HG02938 (cell line): ENCODE measurements around the gene CATSPERD.

Experiments used
- ATAC-seq: cut with Tn5 transposase; IDR thresholded peaks from one replicate; pipeline ENCODE4 v1.9.1; 2021; ENCODE audit warnings: mild to moderate bottlenecking, moderate library complexity; ENCODE audit not compliant: unreplicated experiment

CATSPERD gene

GRCh38 chr19:5782945-5783919, 62.8 kb downstream of the CATSPERD start:
- no peak for ATAC-seq

- no peak for ATAC-seq
These were observed 64.2 kb downstream of the CATSPERD start, which contains the start of gene PRR22 for GRCh38 chr19:5784581-5785147. TSS of gene PRR22 (minus strand) at chr19:5784746. CDS start at chr19:5784660, 86 bp downstream.

- no peak for ATAC-seq
These were observed 65.0 kb downstream of the CATSPERD start for GRCh38 chr19:5785423-5785822.

- no peak for ATAC-seq
These were observed 66.4 kb downstream of the CATSPERD start for GRCh38 chr19:5786593-5787408.

GRCh38 chr19:5787409-5788182, 67.2 kb downstream of the CATSPERD start:
- no peak for ATAC-seq

GRCh38 chr19:5788422-5788821, 68.0 kb downstream of the CATSPERD start:
- no peak for ATAC-seq

GRCh38 chr19:5789351-5789761, 68.9 kb downstream of the CATSPERD start:
- ATAC-seq = no peak

GRCh38 chr19:5789886-5790558, 69.6 kb downstream of the CATSPERD start:
- no peak for ATAC-seq

- peak; percentile 83 for ATAC-seq
These were observed 70.4 kb downstream of the CATSPERD start, which contains the start of gene DUS3L for GRCh38 chr19:5790559-5791520. TSS of gene DUS3L (minus strand) at chr19:5791163. CDS start at chr19:5791141, 22 bp downstream.

GRCh38 chr19:5792224-5792623, 71.8 kb downstream of the CATSPERD start:
- ATAC-seq = no peak

GRCh38 chr19:5793188-5793587, 72.8 kb downstream of the CATSPERD start:
- no peak for ATAC-seq

GRCh38 chr19:5795382-5795919, 75.0 kb downstream of the CATSPERD start:
- ATAC-seq = no peak

- no peak for ATAC-seq
These were observed 77.8 kb downstream of the CATSPERD start for GRCh38 chr19:5798244-5798643.

- ATAC-seq = no peak
These were observed 79.1 kb downstream of the CATSPERD start for GRCh38 chr19:5799247-5800241.

- ATAC-seq = no peak
These were observed 80.2 kb downstream of the CATSPERD start for GRCh38 chr19:5800361-5801270.
